NCI-H526 treated with DMSO at 0.1 percent for 48 hours (cell line): ENCODE results near the gene NUMBL.
"Not testable (repeated sequence)": the region's sequence is repeated elsewhere in the genome, so short reads cannot be mapped to it uniquely, and the experiment has no call there.

Source experiments
- DNase-seq: peaks from one replicate; lab custom pipeline; 2025; lab: John Stamatoyannopoulos, UW

NUMBL gene

GRCh38 chr19:40662925-40663694 is 27.3 kb downstream of the NUMBL start:
- peak; percentile 66 for DNase-seq

DNA sequence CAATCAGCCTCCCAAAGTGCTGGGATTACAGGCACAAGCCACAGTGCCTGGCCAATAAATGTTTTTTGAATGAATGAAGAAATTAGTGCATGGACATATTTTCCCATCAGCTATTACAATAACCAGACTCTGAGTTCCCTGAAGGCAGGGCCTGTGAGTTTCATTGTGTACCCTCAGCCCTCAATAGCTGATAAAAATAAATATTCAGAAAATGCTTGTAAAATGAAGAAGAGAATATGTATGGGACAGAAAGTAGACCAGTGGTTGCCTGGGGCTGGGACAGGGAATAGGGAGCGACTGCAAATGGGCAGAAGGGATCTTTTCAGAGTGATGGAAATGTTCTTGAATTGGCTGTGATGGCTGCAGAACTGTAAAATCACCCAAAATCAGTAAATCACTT is 28.8 kb downstream of the NUMBL start:
- no peak for DNase-seq

DNA sequence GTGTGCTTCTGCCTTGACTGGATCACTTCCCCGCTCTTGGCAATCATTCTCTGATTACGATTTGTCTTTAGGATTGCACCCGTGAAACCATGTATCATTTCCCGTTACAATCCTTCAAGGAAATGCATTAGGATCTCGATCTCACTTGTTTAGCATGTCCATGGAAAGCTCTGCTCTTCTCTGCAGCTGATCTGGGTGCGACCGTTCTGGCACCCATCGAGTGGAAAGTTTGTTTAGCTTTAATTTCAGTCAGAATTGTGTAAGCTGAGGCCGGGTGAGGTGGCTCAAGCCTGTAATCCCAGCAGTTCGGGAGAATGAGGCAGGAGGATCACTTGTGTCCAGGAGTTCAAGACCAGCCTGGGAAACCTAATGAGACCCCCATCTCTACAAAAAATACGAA is 30.9 kb downstream of the NUMBL start:
- no peak for DNase-seq

DNA sequence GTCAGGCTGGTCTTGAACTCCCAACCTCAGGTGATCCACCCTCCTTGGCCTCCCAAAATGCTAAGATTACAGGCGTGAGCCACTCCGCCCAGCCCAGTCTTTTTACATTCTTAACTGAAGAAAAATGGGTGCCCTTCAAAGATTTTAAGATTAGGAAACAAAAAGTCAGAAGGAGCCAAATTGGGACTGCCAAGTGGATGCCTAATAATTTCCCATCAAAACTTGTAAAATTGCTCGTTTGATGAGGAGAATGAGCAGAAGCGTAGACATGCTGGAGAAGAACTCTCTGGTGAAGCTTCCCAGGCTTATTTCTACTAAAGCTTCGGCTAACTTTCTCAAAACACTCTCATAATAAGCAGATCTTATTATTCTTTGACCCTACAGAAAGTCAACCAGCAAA is 31.3 kb downstream of the NUMBL start:
- no peak for DNase-seq

DNA sequence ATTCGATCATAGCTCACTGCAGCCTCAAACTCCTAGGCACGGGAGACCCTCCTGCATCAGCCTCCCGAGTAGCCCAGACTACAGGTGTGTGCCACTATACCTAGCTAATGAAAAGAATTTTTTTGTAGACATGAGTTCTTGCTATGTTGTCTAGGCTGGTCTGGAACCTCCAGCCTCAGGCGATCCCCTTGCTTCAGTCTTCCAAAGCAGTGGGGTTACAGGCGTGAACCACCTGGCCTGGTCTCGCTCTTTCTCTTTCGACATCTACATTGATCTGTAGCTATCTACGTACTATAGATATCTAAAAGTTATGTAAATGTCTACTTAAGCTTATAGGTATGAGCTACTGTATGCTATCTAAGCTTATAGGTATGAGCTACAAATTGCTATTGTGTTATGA is 32.4 kb downstream of the NUMBL start:
- DNase-seq: no peak

DNA sequence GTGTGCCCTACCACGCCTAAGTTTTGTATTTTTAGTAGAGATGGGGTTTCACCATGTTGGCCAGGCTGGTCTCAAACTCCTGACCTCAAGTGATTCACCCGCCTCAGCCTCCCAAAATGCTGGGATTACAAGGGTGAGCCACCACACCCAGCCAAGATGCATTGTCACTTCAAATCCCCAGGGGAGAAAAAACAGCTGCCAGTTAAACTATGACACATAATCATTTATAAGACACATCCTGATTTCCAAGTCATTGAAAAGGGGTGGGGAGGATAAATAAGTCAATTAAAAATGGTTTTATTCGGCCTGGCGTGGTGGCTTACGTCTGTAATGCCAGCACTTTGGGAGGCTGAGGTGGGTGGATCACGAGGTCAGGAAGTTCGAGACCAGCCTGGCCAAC is 34.8 kb downstream of the NUMBL start:
- not testable (repeated sequence) for DNase-seq

DNA sequence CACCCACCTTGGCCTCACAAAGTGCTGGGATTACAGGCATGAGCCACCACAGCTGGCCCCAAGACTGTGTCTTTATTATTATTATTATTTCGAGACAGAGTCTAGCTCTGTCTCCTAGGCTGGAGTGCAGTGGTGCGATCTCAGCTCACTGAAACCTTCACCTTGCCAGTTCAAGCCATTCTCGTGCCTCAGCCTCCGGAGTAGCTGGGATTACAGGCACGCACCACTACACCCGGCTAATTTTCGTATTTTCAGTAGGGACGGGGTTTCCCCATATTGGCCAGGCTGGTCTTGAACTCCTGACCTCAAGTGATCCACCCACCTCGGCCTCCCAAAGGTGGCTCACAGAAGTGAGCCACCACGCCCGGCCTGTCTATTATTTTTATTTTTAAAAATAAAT is 38.1 kb downstream of the NUMBL start:
- DNase-seq: not testable (repeated sequence)

DNA sequence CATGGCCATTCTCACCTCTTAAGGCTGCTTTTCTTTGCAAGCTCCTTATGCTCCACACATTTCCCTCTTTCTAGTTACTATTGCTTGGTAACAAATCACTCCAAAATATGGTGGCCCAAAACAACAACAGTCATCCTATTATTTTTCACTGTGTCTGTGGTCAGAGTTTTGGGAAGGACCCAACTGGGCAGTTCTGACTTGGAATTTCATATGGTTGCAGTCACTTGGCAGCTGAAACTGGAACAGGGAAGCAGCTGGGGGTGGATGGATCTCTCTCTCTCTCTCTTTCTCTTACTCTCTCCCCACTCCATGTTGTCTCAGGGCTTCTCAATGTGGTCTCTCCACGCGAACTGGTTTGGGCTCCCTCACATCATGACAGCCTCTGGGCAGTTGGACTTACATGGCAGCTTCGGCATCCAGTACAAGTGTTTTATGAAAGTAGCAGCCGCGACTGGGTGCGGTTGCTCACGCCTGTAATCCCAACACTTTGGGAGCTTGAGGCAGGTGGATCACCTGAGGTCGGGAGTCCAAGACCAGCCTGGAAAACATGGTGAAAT is 39.6 kb downstream of the NUMBL start:
- no peak for DNase-seq

GRCh38 chr19:40649903-40650675 is 40.4 kb downstream of the NUMBL start:
- DNase-seq: peak; percentile 6

GRCh38 chr19:40646743-40647254 is 43.7 kb downstream of the NUMBL start:
- DNase-seq: no peak

- DNase-seq: no peak
Observed at GRCh38 chr19:40642757-40643305, 47.6 kb downstream of the NUMBL start.

DNA sequence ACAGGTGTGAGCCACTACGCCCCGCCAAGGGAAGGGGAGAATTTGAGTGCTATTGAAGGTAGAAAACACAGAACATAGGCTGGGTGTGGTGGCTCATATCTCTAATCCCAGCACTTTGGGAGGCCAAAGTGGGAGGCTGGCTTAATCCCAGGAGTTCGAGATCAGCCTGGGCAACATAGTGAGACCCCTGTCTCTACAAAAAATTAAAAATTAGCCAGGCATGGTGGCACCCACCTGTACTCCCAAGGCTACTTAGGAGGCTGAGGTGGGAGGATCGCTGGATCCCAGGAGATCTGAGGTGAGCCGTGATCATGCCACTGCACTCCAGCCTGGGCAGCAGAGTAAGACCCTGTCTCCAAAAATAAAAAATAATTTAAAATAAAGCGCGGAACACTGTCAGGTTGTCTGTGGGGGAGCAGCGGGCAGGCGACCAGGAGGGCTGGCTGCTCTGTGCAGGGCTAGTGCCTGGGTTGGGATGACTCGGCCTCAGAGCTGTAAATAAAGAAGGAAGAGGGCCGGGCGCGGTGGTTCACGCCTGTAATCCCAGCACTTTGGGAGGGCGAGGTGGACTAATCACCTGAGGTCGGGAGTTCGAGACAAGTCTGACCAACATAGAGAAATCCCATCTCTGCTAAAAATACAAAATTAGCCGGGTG is 48.3 kb downstream of the NUMBL start:
- DNase-seq: no peak

GRCh38 chr19:40641281-40641680 is 49.2 kb downstream of the NUMBL start:
- DNase-seq: no peak

DNA sequence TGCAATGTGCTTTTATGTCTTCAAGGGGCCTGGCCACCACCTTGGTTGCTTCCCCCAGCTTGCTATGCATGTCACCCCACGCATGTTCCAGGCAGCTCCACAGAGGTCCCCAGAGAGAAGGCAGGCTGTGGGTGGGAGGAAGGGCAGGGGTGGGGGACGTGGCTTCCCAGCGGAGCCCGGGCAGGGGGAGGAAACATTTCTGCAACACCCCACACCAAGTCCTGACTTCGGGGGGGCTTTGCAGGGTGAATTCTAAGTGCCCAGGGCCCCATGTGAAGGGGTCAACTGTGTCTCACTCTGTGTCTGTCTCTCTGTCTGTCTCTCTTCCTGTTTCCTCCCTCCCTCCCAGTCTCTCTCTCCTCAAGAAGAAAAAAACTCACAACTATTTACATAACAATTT is 49.7 kb downstream of the NUMBL start:
- no peak for DNase-seq

GRCh38 chr19:40639638-40639982 is 50.8 kb downstream of the NUMBL start:
- DNase-seq: no peak

DNA sequence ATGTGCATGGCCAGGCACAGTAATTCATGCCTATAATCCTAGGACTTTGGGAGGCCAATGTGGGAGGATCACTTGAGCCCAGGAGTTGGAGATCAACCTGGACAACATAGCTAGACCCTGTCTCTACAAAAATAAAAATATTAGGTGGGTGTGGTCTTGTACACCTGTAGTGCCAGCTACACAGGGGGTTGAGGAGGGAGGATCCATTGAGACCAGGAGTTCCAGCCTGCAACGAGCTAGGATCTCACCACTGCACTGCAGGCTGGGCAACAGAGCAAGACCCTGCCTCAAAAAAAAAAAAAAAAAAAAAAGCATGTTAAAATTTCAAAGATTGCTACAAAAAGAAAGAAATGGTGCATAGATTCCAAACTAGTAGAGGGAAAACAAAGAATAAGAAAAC is 52.1 kb downstream of the NUMBL start:
- DNase-seq: no peak

DNA sequence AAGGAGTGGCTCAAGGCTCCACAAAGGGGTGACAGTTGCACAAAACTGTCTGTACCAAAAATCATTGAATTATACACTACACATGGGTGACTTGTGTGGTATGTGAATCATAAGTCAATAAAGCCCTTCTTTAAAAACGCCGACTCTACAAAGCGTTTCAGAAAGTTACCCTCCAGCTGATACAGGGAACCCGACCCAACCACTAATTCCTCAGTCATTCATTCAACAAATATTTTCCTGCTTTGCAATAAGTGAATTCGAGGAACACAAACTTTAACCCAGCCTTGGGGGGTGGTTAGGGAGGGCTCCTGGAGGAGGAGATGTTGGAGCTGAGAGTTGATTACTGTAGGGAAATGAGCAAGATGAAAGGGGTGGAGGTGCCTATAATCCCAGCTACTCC is 57.2 kb downstream of the NUMBL start:
- no peak for DNase-seq

DNA sequence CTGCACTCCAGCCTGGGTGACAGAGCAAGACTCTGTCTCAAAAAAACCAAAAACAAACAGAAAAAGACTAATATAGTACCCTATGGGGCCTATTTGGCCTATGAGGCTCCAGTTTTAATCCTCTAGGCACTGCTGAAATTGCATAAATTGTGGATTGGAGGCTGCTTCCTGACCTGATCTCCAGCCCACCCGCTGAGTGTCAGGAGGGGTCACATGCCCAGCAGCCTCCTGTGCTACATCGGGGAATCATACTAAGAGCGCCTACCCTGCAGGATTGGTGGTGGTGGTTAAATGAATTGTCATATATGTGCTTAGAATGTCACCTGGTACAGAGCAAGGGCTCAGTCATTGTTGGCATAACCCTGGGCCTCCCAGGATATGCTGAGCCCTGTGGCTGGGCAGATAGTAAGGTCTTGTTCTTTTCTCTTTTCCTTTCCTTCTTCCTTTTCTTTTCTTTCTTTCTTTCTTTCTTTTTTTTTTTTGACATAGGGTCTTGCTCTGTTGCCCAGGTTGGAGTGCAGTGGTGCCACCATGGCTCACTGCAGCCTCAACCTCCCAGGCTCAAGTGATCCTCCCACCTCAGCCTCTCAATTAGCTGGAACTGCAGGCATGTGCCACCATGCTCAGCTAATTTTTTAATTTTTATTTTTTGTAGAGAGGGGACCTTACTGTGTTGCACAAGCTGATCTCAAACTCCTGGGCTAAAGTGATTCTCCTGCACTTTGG is 58.0 kb downstream of the NUMBL start:
- DNase-seq: no peak

GRCh38 chr19:40630571-40631160 is 59.8 kb downstream of the NUMBL start:
- DNase-seq: no peak

DNA sequence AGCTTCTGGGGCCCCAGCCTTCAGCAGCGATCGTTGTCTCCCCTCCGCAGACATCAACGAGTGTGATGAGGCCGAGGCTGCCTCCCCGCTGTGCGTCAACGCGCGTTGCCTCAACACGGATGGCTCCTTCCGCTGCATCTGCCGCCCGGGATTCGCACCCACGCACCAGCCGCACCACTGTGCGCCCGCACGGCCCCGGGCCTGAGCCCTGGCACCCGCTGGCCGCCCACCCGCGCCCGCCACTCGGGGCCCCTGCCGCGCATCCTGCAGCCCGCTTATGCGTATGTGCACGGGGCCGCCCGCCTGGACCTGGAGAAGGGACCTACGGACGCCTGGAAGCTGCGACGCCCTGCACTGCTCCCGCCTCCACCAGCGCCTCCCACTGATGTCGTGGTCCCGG is 61.1 kb downstream of the NUMBL start:
- DNase-seq: no peak
